ENCODE data around the gene GLRX.
A peak's percentile ranks its signal among the peaks of the same experiment; 100 is the strongest.
"Not testable (repeated sequence)": the region's sequence is repeated elsewhere in the genome, so short reads cannot be mapped to it uniquely, and the experiment has no call there.

The GLRX gene

DNA sequence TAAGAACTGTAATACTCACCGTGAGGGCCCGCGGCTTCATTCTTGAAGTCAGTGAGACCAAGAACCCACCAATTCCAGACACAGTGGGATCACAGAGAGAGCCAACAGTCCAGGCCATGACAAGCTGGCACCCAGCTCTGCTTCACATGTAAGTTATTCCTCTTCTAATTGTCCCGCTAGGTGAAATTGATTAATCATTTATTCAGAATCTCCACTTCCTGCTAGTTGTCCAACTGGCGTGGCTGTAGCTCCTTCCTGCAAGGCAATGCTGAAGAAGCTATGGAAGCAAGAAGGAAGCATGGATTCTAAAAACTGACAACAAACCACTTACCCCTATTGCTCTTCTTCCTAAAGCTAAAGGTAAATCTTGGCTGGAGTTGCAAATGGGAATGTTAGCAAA lies 30.0 kb upstream of the GLRX start:
- no peak for TF ChIP-seq CTCF (IDR thresholded peaks at IDR 0.05; ENCODE audit: control insufficient read depth, extremely low read depth, insufficient read depth)
- no peak overlapping the region for H3K4me3 ChIP-seq (ENCODE audit: low read depth, low read length)
- DNase-seq (ENCODE audit: low read depth): no peak

DNA sequence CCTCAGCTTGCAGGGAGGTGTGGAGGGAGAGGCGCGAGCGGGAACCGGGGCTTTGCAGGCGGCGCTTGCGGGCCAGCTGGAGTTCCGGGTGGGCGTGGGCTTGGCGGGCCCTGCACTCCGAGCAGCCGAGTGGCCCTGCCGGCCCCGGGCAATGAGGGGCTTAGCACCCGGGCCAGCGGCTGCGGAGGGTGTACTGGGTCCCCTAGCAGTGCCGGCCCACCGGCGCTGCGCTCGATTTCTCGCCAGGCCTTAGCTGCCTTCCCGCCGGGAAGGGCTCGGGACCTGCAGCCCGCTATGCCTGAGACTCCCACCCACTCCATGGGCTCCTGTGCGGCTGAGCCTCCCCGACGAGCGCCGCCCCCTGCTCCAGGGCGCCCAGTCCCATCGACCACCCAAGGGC lies 28.6 kb upstream of the GLRX start:
- not testable (repeated sequence) for DNase-seq (ENCODE audit: low read depth); H3K4me3 ChIP-seq (ENCODE audit: low read depth, low read length)

DNA sequence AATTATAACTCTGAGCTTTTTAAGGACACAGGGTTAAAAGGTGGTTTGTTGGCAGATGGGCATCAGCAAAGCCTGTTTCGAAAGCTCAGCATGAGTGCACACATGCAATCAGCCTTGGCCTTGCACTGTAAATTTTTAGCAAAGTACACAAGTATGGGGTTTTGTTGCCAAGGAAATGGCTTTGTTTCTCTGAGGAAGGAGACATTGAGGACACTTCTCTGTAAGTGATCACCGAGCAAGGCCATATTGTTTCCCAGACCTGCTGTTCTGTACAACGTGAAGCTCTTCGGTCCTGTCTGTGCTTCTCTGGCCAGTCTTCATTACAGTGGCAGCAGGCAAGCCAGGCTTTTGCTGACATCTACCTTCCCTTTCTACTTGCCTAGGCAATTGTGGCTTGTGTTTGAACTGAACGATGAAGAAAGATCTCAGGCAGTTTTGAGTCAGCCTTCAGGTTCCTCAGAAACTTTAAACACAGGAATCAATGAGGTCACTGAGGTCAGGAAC lies 27.9 kb upstream of the GLRX start:
- H3K4me3 ChIP-seq (ENCODE audit: low read depth, low read length): no peak overlapping the region
- no peak for TF ChIP-seq CTCF (IDR thresholded peaks at IDR 0.05; ENCODE audit: control insufficient read depth, extremely low read depth, insufficient read depth)
- no peak for DNase-seq (ENCODE audit: low read depth)

DNA sequence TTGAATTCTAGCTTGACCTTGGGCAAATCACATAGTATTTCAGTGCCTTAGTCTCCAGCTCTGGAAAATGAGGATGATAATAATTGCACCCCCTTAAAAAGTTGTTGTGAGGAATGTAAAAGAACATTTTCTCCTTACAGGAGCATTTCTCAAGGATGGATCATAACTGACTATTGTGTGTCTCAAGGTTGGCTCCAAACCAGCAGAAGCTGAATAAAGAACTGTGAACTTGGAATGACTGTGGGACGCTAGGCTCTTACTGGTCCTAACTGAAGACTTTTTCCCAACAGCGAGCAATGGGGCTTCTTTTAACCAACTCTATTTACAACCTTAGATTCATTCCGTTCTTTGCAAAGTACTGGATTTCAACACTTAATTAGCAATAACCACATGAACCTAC lies 26.2 kb upstream of the GLRX start:
- no peak overlapping the region for H3K4me3 ChIP-seq (ENCODE audit: low read depth, low read length)
- DNase-seq (ENCODE audit: low read depth): no peak
- no peak for TF ChIP-seq CTCF (IDR thresholded peaks at IDR 0.05; ENCODE audit: control insufficient read depth, extremely low read depth, insufficient read depth)

GRCh38 chr5:95847261-95847592 lies 24.7 kb upstream of the GLRX start:
- DNase-seq (ENCODE audit: low read depth): no peak
- TF ChIP-seq CTCF (IDR thresholded peaks at IDR 0.05; ENCODE audit: control insufficient read depth, extremely low read depth, insufficient read depth): no peak
- no peak overlapping the region for H3K4me3 ChIP-seq (ENCODE audit: low read depth, low read length)

- DNase-seq (ENCODE audit: low read depth): peak; percentile 33
- peak; percentile 95 for TF ChIP-seq CTCF (IDR thresholded peaks at IDR 0.05; ENCODE audit: control insufficient read depth, extremely low read depth, insufficient read depth)
Measured at GRCh38 chr5:95846554-95847260, 24.2 kb upstream of the GLRX start.

GRCh38 chr5:95845391-95845790 lies 22.9 kb upstream of the GLRX start:
- no peak for DNase-seq (ENCODE audit: low read depth)
- H3K4me3 ChIP-seq (ENCODE audit: low read depth, low read length): no peak overlapping the region

More at GRCh38 chr5:95846554-95847260, 24.2 kb upstream of the GLRX start:
- no peak overlapping the region for H3K4me3 ChIP-seq (ENCODE audit: low read depth, low read length)

More at GRCh38 chr5:95845391-95845790, 22.9 kb upstream of the GLRX start:
- TF ChIP-seq CTCF (IDR thresholded peaks at IDR 0.05; ENCODE audit: control insufficient read depth, extremely low read depth, insufficient read depth): no peak

Measured in LNCaP clone FGC (cell line).